H4 (cell line): Measurements from ENCODE around the gene SHD. TPM values are rescaled to one million over a fixed set of nuclear protein-coding genes. Genes with fewer than 3 reads are reported as not detected.

ENCODE experiments used
- DNase-seq: peaks from one replicate; pipeline ENCODE4 v3.0.0-alpha.2; 2015; ENCODE audit warnings: low spot score
- total RNA-seq: library from RNA; depleted of rRNA; stranded (reverse); fragments of >200 nt; shearing (Covaris generic); gene quantifications from 2 replicates; pipeline ENCODE4 v1.2.3, GENCODE V29; 2014

The SHD gene
- total RNA-seq, 1 experiment from 2014 or later, result not detected

DNA sequence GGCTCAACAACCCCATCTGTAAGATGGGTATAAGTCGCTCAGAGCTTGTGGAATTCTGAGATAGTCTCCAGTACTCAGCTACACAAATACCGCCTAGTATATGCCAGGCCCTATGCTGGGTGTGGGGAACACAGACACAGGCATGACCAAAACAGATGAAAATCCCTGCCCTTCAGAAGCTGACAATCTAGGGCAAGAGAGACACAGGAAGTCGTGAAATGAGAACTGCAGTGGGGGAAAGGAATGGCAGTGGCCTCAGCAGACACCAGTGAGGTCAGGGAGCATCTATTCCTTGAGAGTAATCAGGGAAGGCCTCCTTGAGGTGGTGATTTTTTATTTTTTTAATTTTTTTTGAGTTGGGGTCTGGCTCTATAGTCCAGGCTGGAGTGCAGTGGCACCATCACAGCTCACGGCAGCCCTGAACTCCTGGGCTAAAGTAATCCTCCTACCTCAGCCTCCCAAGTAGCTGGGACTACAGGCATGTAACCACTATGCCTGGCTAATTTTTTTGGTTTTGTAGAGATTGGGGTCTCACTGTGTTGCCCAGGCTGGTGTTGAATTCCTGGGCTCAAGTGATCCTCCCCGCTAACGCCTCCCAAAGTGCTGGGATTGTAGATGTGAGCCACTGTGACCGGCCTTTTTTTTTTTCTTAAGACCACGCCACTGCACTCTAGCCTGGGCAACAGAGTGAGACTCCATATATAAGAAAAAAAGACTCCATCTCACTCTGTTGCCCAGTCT lies 19.9 kb downstream of the SHD start:
- DNase-seq, result no peak

DNA sequence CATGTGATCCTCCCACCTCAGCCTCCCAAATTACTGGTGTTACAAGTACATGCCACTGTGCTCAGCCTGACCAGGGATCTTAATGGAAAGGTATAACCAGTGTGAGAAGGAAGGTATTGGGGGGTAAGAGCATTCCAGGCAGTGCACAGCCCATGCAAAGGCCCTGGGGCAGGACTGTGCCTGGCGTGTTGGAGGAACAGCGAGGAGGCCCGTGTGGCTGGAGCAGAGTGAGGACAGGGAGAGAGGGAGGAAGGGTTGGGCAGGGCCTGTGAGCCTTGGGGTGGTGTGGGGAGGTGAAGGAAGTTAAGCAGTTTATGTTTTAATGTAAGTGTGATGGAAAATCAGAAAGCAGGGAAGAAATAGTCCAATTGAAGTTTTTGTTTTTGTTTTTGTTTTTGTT lies 21.5 kb downstream of the SHD start:
- no peak for DNase-seq

DNA sequence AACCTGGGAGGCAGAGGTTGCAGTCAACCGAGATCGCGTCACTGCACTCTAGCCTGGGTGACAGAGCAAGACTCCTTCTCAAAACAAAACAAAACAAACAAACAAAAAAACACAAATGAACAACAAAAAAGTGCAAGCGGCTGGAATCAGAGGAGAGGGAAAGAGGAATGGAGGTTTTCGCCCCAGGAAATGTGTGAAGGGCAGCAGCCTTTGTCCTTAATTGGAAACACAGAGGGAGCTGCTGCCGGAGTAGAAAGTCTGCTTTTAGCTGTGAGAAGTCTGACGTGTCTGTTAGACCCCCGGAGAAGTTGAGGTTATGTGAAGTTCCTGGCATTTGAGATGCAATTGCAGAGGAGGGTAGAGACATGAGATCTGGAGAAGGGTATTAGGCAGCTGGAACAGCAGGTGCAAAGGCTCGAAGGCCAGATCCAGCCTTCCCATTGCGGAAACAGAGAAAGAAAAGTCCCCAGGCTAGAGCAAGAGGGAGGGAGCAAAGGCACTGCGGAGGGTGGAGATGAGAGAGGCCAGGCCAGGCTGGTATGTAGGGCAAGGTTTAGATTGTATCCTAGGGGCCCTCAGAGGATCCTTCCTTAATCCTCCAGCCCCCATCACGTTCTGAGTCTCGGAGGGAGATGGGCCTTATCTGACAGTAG lies 22.6 kb downstream of the SHD start:
- no peak for DNase-seq

DNA sequence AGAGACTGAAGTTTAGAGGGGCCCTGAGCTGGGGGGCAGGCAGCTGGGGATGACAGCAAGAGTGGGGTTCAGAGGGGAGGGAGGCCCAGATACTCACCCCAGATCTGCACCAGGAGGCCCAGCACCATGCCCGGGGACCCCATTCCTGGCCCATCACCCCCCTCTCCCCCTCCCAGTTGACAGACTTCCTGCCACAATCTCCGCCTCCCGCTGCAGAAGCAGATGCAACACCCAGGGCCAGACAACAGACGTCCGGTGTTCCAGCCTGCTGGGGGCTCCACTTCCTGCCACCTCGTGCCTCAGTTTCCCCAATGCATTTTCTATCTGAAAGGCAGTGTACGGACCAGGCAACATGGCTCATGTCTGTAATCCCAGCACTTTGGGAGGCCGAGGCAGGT lies 23.2 kb downstream of the SHD start, which contains the start of gene TMIGD2:
Gene TMIGD2, minus strand, starts transcription at position 147 of the 398 bp plus-strand sequence. Its CDS starts 4 bp downstream, at position 143.
- no peak for DNase-seq

DNA sequence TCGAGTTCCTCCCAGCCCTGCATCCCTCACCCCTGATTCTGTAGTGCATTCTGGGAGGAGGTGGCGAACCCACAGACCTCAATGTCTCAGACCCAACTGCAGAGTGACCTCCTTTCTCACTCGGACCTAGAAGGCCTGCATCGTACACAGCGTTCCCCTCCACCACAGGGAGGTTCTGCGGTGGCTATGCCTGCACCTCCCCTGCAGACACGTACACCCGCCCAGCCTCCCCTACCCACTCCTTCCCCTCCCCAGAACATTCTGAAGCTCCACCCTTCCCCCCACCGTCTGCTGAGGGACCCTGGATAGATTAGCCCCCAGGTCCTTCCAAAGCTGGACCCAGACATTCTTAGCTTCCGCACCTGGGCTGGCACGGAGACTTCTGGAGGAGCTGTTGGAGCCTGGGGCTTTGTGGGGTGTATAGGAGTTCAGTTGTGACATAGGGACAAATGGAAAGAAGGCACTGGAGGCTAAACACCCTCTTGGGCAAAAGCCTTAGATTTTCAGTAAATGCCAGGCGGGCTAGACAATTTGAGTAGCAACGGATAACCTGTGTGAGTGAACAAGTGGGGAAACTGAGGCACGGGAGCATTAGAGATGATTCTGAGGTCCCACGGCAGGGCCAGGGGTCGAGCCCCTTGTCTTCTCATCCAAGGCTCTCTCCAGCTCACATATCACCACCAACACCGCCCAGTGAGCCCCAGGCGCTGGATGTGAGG lies 24.9 kb downstream of the SHD start:
- no peak for DNase-seq

DNA sequence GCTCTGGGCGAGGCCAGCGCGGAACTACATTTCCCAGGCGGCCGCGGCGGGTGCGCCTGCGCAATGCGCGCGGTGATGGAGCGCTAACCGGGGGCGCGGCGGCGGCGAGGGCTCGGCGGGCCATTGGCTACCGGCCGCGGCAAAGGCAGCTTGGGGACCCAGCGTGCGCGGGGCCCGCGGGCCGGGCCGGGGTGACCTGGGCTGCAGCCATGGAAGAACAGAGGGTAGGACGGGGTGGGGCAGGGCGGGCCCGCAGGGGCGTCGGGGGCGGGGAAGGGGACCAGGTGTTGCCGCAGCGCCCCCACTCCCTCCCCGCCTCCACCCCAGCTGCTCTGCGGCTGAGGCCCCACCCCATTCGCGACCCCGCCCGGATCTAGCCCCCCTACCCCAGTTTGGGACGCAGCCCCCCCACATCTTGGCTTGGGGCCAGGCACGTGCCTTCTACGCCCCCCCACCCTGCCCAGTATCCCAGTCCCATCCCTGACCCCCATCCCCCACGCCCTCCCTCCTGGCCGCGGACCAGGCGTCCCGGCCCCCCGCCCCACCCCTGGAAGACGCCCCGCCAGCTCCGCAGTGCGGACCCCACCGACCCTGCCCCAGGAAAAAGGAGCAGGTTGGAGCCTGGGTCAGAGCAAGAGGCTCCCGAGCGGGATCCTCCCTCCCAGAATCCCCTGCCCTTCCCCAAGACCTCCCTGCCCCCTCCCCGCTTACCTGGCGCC lies 25.6 kb downstream of the SHD start, which contains the start of gene FSD1:
Gene FSD1, plus strand, starts transcription at position 61 of the 719 bp plus-strand sequence. Its CDS starts 149 bp downstream, at position 210.
- DNase-seq, result peak; percentile 27

DNA sequence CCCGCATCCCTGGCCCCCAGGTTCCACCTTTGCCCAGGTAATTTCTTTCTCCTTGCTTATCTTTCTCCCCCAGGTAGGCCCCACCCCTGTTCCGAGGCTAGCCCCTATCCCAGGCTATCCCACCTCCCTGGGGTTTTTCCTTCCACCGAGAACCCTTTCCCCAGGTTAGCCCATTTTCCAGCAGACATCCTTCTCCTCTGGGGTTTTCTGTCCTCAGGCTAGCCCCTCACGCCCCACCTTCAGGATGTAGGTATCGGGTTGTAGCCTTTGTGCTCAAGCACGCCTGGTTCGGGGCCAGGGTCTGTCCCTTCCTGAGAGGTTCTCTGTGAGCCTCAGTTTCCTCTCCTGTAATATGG lies 26.2 kb downstream of the SHD start:
- DNase-seq, result no peak

DNA sequence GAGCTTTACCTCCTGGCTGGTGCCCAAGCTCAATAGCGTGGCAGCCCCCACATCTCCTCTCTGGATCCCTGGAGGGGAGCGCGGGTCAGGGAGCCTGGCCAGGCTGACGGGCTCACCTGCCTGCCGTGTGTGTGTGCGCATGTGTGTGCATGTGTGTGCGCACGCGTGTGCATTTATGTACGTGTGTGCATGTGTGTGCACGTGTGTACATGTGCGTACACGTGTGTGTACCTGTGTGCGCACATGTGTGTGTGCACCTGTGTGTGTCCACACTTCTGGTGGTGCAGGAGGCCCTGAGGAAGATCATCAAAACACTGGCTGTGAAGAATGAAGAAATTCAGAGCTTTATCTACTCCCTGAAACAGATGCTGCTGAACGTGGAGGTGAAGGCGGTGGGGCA lies 26.6 kb downstream of the SHD start:
- DNase-seq, result no peak

DNA sequence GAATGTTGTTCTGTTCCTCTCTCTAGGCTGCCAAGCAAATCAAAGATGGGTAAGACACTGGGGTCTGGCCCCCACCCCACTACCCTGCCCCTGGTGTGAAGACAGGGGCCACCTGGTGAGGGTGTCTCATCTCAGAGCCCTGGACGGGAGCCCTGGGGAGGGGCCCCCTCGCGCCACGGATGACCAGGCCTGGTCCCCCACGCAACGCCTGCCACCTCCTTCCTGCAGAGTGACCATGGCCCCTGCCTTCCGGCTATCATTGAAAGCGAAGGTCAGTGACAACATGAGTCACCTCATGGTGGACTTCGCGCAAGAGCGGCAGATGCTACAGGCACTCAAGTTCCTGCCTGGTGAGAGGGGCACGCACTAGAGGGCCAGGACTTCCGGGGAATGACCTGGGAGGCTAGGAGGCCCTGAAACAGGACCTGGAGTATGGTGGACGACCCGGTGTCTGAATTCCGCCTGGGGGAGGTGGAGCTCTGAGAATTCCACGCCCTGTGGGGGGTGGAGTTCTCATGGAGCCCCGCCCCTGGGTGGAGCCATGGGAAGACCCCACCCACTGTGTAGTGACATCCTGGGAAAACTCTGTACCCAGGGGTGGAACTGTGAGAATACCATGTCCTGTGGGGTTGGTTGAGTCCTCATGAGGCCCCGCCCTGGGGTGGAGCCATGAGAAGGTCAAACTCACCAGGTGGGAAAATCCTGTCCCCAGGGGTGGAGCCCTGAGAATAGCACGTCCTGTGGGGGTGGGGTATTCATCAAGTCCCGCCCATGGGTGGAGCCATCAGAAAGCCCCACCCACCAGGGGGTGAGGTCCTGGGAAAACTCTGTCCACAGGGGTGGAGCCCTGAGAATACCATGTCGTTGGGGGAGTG lies 31.4 kb downstream of the SHD start:
- no peak for DNase-seq

DNA sequence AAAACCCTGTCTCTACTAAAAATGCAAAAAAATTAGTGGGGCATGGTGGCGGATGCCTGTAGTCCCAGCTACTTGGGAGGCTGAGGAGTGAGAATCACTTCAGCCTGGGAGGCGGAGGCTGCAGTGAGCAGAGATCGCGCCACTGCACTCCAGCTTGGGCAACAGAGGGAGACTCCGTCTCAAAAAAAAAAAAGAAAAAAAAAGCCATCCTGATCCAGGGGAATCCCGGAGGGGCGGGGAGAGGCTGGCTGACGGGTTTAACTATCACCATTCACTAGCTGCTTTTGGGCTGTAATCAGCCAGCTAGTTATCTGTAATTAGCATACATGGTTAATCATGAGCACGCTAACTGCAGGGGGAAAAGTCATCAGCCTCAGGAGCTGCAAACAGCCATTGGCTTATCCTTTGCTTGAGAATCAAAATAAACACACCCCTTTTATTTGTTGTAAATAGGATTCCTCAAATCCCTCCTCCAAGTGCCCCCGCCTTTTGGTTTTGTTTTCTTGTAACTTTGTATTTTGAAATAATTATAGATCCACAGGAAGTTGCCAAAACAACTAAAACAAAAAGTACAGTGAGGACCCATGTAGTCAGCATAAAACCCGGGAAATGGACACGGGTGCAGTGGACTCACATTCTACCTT lies 34.9 kb downstream of the SHD start:
- no peak for DNase-seq

DNA sequence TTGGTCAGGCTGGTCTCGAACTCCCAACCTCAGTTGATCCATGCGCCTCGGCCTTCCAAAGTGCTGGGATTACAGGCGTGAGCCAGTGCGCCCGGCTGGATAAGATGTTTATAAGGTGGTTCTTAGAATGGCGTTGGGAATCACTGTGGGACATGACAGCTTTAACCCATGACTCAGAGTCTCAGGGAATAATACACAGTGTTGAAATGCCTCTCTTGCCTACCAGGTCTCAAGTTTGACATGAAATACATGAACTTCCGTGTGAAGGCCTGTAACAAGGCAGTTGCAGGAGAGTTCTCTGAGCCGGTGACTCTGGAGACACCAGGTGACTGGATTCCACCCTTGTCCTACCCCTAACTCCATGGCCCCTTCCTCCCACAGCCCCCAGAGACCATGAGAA lies 37.9 kb downstream of the SHD start:
- no peak for DNase-seq

DNA sequence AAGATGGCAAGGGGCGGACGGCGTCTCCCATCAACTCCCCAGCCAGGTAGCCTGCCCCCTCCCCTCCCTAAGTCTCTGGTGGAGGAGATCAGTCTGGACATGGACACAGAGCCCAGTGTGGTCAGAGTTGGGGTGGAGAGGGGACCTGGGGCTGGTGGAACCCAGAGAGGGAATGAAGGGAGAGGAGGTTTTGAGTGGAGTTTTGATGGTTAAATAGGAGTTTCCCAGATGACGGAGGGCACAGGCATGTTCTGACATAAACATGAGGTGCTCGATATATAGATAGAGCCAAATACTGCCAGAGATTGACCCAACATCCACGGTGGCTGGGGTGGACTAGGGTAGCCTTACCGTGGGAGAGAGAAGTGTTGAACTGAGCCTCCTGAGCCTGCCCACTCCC lies 39.4 kb downstream of the SHD start:
- DNase-seq, result no peak

DNA sequence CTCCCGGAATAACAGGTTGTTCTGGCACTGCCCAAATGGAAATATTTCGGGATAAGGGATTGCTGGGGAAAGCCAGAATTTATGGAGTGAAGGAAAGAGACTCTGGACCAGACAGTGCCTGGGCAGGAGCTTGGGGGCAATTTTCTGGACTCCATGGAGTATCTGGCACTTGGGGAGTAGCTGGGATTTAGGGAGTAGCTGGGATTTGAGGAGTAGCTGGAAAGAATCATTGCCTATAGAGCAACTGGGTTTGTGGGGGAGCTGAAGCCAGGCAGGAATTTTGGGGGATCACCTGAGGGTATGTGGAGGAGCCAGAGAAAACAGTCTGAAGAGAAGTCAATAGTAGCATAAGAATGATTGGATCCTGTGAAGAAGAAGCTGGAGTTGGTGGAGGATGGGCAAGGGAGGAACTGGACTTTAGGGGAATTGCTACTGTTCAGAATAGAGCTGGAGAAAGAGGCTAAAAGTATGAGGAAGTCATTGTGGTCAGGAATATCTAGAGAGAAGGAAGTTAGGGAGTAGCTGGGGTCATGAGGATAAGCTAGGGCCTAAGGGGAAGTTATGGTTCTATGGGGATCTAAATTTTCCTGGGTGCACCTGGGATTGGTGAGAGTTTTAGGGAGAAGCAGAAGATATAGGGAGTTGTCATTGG lies 40.1 kb downstream of the SHD start:
- no peak for DNase-seq

DNA sequence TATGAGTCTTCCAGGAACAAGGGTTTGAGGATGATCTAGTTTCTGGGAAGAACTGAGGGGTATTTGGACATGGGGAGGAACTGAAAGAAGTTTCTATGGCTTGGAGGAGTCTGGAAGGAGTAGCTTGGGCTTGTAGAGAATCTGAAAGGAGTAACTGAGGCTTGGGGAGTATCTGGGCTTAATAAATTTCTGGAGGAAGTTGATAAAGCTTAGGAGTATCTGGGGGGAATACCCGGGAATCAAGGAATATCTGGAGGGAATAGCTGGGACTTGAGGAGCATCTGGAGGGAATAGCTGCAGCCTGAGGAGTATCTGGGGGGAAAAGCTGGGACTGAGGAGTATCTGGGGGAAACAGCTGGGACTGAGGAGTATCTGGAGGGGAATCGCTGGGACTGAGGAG lies 41.4 kb downstream of the SHD start:
- DNase-seq, result no peak

DNA sequence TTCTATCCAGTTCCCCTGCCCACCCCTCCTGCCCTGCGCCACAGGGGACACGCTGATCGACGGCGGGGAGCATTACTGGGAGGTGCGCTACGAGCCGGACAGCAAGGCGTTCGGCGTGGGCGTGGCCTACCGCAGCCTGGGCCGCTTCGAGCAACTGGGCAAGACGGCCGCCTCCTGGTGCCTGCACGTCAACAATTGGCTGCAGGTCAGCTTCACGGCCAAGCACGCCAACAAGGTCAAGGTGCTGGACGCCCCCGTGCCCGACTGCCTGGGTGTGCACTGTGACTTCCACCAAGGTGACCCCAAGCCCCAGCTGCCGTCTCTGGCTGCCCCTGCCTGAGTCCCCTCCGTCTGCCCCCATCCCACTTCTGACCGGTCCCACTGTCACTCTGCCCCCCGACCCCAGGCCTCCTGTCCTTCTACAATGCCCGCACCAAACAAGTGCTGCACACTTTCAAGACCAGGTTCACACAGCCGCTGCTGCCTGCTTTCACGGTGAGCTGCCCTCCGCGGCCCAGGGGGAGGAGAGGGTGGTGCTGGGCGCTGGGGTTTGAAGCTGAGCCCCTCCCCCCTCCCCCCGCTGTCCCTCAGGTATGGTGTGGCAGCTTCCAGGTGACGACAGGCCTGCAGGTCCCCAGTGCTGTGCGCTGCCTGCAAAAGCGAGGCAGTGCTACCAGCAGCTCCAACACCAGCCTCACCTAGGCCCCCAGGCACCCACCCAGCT lies 44.0 kb downstream of the SHD start:
- DNase-seq, result no peak

DNA sequence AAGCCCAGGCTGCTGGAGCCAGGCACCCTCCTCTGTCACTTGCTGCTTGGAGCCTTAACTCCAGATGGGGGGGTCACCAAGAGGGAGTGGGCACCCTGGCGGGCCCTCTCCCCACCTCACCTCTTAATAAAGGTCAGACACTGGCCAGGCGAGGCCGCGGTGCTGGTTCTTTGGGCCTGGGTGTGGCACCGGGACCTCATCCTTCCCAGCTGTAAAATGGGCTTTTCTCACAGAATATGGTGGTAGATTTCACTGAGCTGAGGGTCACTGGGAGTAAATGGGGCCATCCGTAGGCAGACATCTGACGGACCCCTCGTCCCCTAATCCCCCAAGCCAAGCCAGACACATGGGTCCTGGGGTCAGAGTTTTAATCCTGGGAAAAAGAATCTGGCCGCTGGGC lies 44.6 kb downstream of the SHD start:
- DNase-seq, result no peak

DNA sequence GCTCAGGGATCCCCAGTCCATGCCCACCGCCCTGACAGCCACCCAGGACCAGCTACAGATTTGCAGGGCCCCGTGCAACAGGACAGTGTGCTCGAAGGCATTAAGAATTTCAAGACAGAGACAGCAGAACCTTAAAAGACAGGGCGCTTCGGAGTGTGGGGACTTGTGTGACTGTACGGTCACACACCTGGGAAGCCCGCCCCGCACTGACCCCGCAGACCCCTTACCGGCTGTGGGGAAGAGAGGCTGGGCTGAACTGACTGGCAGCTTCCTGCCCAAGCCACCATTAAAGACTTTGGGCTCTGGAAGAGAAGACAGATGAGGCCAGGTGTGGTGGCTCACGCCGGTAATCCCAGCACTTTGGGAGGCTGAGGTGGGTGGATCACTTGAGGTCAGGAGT lies 45.2 kb downstream of the SHD start:
- DNase-seq, result no peak

DNA sequence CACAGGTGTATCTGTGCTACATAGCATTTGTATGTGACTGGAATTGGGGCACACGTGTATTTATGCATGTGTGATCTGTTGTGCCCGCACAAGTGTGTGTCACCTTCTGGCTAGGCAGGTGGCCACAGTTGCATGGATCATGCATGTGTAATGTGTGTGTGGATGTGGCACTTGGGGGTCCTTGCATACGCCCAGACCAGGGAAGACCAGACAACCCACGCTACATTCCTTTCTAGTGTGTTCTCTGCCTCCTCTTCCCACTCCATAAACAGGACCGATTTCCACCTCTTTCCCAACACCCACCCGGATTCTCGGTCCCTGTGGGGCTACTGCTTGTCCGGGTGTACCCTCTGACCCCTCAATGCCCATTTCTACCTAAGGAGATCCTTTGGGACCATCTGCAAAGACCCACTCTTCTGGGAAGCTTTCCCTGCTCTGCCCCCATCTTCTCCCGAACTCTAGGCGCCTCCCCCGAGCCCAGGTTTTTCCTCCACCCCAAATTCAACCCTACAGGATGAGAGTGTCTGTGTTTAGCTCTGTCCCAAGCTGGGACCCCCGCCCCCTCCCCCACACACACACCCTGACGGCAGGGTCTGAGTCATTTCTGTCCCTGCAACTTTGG lies 47.3 kb downstream of the SHD start:
- no peak for DNase-seq

DNA sequence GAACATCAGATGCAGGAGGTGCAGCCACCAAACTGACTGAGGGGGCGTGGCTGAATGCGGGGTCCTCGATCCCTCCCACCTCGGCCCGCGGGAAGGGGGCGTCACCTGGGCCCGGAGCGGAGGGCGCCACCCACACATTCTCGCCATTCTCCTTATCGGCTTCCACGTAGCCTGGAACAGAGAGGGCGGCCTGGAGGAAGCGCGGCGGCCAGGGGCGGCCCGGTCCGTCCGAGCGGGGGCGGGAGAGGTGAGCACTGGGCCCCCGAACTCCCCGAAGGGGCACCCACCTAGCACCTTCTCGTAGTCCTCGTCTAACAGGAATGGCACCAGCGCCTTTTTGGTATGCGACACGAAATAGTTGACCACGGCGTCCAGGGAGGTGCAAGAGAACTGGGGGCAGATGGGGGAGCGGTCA lies 47.8 kb downstream of the SHD start:
- DNase-seq, result no peak
